GM12892 (cell line): ENCODE measurements around the gene SMARCAL1.
"Not testable (repeated sequence)": the region's sequence is repeated elsewhere in the genome, so short reads cannot be mapped to it uniquely, and the experiment has no call there.

Experiments
- DNase-seq: peaks from one replicate; pipeline ENCODE4 v3.0.0; 2011; ENCODE audit not compliant: insufficient read length
- FAIRE-seq: peaks from 2 replicates; lab custom pipeline; 2011; peaks lifted over from hg19 to GRCh38; lab: Jason Lieb, UNC
- POLR2A ChIP-seq: IDR thresholded peaks from 2 replicates; pipeline ENCODE4 v1.6.1; 2011; ENCODE audit warnings: low read depth, low read length, control low read depth
- POLR2AphosphoS5 ChIP-seq: IDR thresholded peaks from 2 replicates; pipeline ENCODE4 v1.6.1; 2011; ENCODE audit warnings: low read depth, low read length, control low read depth
- TAF1 ChIP-seq: IDR thresholded peaks from 2 replicates; pipeline ENCODE4 v1.6.1; 2011; ENCODE audit warnings: low read depth, mild to moderate bottlenecking, control low read depth, low read length, borderline replicate concordance

Gene SMARCAL1

DNA sequence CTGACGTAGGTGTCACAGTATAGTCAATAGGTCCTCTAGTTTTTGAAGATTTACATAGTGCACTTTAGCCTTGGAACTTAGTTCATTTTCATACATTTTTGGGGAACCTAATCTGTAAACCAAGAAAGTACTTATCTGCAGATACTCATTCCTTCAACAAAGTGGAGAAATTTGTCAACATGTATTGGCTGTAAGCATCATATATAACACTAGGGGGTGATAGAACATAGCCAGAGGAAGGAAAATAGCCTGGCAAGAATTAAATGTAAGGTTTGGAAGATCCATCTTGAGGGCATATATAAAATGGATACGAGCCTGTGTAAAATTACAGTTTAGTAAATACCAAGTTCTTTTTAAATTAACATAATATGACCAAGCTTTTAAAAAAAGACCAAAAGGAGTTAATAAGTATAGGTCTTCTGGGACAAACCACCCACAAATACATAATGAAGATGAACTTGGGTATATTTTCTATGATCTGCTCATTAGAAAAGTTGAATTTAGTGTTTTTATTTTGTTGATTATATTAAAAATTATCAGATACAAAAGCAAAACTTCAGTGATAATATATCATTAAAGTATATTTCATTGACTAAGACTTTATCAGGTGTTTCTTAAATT lies 104.6 kb downstream of the SMARCAL1 start:
- TF ChIP-seq POLR2A = no peak
- TF ChIP-seq TAF1 = no peak
- no peak for TF ChIP-seq POLR2AphosphoS5
- FAIRE-seq (peak; percentile 33), DNase-seq (no peak)

DNA sequence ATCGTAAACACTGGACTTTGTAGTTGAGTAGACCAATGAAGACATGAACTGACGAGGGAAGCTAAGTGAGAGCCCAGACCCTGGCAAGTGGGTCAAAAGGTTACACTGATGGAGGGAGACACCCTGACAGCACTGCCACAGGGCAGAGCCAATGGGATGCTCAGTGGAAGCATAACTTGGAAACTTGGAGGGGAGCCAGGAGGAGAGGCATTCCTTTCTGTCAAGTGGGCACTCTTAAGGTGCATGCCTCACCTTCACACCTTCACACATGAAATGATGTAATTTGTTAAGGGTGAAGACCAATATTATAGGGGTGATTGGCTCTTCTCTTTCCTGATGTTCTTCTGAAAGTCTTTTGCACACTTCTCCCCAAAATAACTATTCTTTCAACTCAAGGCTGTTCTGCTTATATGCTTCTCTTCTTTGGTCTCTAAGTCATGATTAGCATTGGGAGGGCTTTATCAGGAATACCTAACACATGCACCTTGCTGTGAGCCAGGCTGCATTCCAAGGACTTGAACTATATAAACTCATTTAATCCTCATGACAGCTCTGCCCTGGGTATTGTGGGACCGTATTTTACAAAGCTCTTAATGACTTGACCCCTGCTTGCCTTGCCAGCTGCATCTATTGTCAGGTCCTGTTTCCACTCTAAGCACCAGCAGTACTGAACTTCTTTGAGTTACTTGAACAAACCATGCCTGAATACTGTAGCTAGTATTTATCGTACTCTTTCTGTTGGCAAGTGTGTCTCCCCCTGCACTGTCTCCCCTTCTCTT lies 105.4 kb downstream of the SMARCAL1 start:
- TF ChIP-seq POLR2AphosphoS5 = no peak
- TF ChIP-seq POLR2A = no peak
- no peak for TF ChIP-seq TAF1
- DNase-seq = no peak
- FAIRE-seq = no peak

DNA sequence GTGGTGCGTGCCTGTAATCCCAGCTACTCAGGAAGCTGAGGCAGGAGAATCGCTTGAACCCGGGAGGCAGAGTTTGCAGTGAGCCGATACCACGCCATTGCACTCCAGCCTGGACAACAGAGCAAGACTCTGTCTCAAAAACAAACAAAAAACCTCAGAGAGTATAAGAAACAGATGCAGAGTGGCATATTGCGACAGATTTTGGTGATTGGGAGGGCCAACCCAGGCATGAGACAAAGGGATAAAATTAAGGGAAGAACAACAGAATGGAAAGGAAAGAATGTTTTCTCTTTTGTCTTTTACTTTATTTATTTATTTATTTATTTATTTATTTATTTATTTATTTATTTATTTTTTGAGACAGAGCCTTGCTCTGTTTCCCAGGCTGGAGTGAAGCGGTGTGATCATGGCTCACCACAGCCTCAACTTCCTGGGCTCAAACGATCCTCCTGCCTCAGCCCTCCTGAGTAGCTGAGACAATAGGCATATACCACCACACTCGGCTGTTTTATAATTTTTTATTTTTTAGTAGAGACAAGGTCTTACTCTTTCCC lies 106.4 kb downstream of the SMARCAL1 start:
- not testable (repeated sequence) for DNase-seq, FAIRE-seq

- no peak for DNase-seq
- peak; percentile 5 for FAIRE-seq
- TF ChIP-seq POLR2AphosphoS5 = no peak
- TF ChIP-seq TAF1 = no peak
- no peak for TF ChIP-seq POLR2A
Observed at GRCh38 chr2:216519154-216519762, 107.0 kb downstream of the SMARCAL1 start.

DNA sequence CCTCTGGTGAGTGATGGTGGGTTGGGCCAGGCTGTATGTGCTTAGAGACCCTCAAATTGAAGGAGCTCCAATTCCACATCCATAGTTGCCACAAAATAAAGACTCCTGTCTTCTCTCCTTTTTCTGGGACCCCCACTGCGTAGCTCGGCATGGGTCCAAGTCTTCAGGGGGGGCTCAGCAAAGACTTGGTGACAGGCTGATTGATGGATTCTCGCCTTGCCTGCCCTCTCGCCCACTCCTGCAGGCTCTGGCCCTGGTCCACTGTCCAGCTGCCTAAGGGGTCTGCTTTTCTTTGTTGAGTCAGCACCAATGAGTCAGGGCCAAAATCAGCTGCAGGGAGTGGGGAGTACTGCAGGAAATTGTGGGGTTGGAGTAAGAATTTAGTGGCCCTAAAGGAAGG lies 107.8 kb downstream of the SMARCAL1 start:
- DNase-seq (no peak), FAIRE-seq (no peak)
- TF ChIP-seq POLR2A (no peak), TAF1 (no peak), POLR2AphosphoS5 (no peak)

- no peak for DNase-seq
- FAIRE-seq = no peak
- TF ChIP-seq POLR2AphosphoS5 (no peak), TAF1 (no peak), POLR2A (no peak)
Observed at GRCh38 chr2:216522892-216523502, 110.7 kb downstream of the SMARCAL1 start.

DNA sequence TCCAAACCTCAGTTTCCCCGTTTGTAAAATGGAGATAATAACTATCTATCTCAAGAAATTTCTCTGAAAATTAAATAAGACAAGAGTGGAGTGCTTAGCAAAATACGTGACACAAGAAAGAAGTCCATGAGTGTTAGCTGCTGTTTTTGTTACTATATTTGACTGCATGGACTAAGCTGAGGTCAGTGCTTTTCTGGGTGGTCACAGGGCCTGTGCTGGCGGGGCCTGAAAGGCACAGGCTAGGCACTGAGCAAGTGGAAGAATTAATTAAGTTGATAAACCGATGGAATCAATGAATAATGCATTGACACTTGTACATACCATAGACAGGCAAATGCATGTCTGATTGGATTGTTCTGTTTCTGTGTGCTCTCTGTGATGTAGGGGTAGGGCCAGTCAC lies 113.7 kb downstream of the SMARCAL1 start:
- no peak for TF ChIP-seq TAF1
- no peak for TF ChIP-seq POLR2AphosphoS5
- no peak for TF ChIP-seq POLR2A
- DNase-seq = no peak
- no peak for FAIRE-seq

DNA sequence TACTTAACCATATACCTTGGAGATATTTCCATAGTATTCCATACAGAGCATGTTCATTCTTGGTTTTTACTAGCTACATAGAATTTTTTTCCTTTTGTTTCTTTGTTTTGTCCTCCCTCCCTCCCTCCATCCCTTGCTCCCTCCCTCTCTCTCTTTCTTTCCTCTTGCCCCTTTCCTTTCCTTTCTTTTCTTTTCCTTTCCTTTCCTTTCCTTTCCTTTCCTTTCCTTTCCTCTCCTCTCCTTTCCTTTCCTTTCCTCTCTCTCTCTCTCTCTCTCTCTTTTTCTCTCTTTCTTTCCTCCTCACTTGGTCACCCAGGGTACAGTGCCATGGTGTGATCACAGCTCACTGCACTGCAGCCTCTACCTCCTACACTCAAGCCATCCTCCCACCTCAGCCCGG lies 114.7 kb downstream of the SMARCAL1 start:
- TF ChIP-seq POLR2AphosphoS5 (no peak), POLR2A (no peak), TAF1 (no peak)
- FAIRE-seq (no peak), DNase-seq (no peak)

- no peak for DNase-seq
- TF ChIP-seq TAF1 = no peak
- no peak for TF ChIP-seq POLR2AphosphoS5
- no peak for TF ChIP-seq POLR2A
- FAIRE-seq = no peak
Observed at GRCh38 chr2:216527600-216527999, 115.3 kb downstream of the SMARCAL1 start.

- no peak for TF ChIP-seq POLR2AphosphoS5
- no peak for TF ChIP-seq TAF1
- TF ChIP-seq POLR2A = no peak
- no peak for FAIRE-seq
- DNase-seq = no peak
Observed at GRCh38 chr2:216532562-216532961, 120.3 kb downstream of the SMARCAL1 start.
